A673 (cell line): Measurements from ENCODE around the gene PCSK6. TPM values are rescaled to one million over a fixed set of nuclear protein-coding genes. Genes with fewer than 3 reads are reported as not detected.

Experiments
- BruUV-seq: library from RNA; stranded (reverse); fragments of 400-500 nt; replicated peaks from 2 replicates; lab custom pipeline; 2021; lab: Mats Ljungman, UMichigan
- CTCF ChIA-PET: fragments of 300-600 bp; sonication (Branson Sonifier 250); formaldehyde crosslinking; loops from one replicate; lab custom pipeline; 2022; ENCODE audit warnings: antibody characterized with exemption; lab: Charles Lee
- POLR2A ChIA-PET: fragments of 300-600 bp; sonication (Branson Sonifier 250); formaldehyde crosslinking; loops from one replicate; lab custom pipeline; 2022; ENCODE audit warnings: antibody characterized with exemption; ENCODE audit not compliant: low non-redundant PET; lab: Charles Lee
- DNase-seq: peaks from one replicate; pipeline ENCODE4 v3.0.0-alpha.2; 2015; ENCODE audit warnings: low spot score
- H3K27ac ChIP-seq: fragments of 200-600 bp; sonication (generic); 2 replicates; pipeline ENCODE4 v1.5.1; 2016; ENCODE audit warnings: mixed run types, low read depth, mild to moderate bottlenecking, mixed read lengths, antibody characterized with exemption, low read length; ENCODE audit not compliant: poor library complexity, severe bottlenecking
- H3K27me3 ChIP-seq: fragments of 200-600 bp; sonication (generic); replicated peaks from 2 replicates; pipeline ENCODE4 v1.6.1; 2017; ENCODE audit warnings: mixed run types, low read depth, mild to moderate bottlenecking, mixed read lengths, antibody characterized with exemption, low read length; ENCODE audit not compliant: insufficient read depth, poor library complexity
- H3K36me3 ChIP-seq: fragments of 200-600 bp; sonication (generic); 2 replicates; pipeline ENCODE4 v1.6.1; 2016; ENCODE audit warnings: mixed run types, mild to moderate bottlenecking, mixed read lengths, antibody characterized with exemption, low read length; ENCODE audit not compliant: insufficient read depth, poor library complexity, severe bottlenecking
- H3K4me1 ChIP-seq: fragments of 200-600 bp; sonication (generic); 2 replicates; pipeline ENCODE4 v1.6.1; 2017; ENCODE audit warnings: mixed run types, mild to moderate bottlenecking, mixed read lengths, antibody characterized with exemption, low read length; ENCODE audit not compliant: insufficient read depth, poor library complexity, severe bottlenecking
- H3K4me3 ChIP-seq: fragments of 200-600 bp; sonication (generic); 2 replicates; pipeline ENCODE4 v1.5.1; 2016; ENCODE audit warnings: low read depth, mixed run types, mild to moderate bottlenecking, mixed read lengths, low read length; ENCODE audit not compliant: poor library complexity, severe bottlenecking
- H3K9me3 ChIP-seq: fragments of 200-600 bp; sonication (generic); 2 replicates; pipeline ENCODE4 v1.6.1; 2016; ENCODE audit warnings: mixed run types, low read depth, mild to moderate bottlenecking, mixed read lengths, antibody characterized with exemption, low read length; ENCODE audit not compliant: poor library complexity, severe bottlenecking
- CTCF ChIP-seq: fragments of 300-800, 200-600 bp; sonication (generic); conservative IDR thresholded peaks from 2 replicates; pipeline ENCODE4 v1.5.1; 2017; ENCODE audit warnings: low read depth, mild to moderate bottlenecking, antibody characterized with exemption, low read length, moderate library complexity, mixed read lengths
- EZH2 ChIP-seq: fragments of 200-600 bp; sonication (generic); IDR thresholded peaks from 2 replicates; pipeline ENCODE4 v1.6.1; 2017; ENCODE audit warnings: borderline replicate concordance, low read depth, mild to moderate bottlenecking, mixed read lengths, antibody characterized with exemption, low read length; ENCODE audit not compliant: poor library complexity, severe bottlenecking
- intact Hi-C: fragments of 100-400 bp; cut with micrococcal nuclease; formaldehyde crosslinking; loops from one replicate; pipeline ENCODE4 v1.10.0; 2022; ENCODE audit not compliant: unreplicated experiment
- total RNA-seq: library from RNA; stranded (reverse); gene quantifications from 2 replicates; pipeline ENCODE4 v1.2.3, GENCODE V29; 2021

The PCSK6 gene
- total RNA-seq, 1 experiment from 2014 or later, result 2.6 TPM

DNA sequence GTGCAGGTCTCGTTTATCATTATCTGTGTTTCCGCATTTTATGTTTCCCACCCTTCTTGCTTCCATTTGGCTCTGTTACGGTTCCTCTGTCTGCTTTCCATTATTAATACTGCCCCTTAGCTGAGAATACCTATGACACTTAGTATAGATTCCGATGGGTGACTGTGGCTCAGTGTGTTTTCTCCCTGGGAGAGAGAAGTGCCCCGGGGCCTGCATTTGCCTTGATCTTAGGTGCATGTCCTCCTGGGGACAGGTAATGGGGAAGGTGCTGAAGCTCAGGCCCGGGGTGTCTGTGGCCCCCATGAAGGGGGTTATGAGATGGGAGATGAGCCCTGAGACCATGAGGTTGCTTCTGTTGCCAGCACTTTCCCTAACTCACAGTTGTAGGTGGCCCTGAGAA, 43.4 kb upstream of the PCSK6 start:
- ChIA-PET POLR2A (no interaction called here), CTCF (no interaction called here)
- intact Hi-C loops, result no loop called here
- BruUV-seq, result no TSS peak
- TF ChIP-seq CTCF (no peak), EZH2 (no peak)
- peaks cover 6% of the 10 kb centered on the region for H3K4me1 ChIP-seq
- no peaks in the 10 kb centered on the region for H3K9me3 ChIP-seq
- DNase-seq, result no peak
- H3K36me3 ChIP-seq, result no peaks in the 10 kb centered on the region
- no peaks in the 10 kb centered on the region for H3K27me3 ChIP-seq
- H3K4me3 ChIP-seq, result no peak overlapping the region
- H3K27ac ChIP-seq, result no peak overlapping the region

GRCh38 chr15:101531170-101531569, 41.7 kb upstream of the PCSK6 start:
- intact Hi-C loops, result no loop called here
- ChIA-PET CTCF (no interaction called here), POLR2A (no interaction called here)
- no peak overlapping the region for H3K27ac ChIP-seq
- DNase-seq, result no peak
- H3K36me3 ChIP-seq, result no peaks in the 10 kb centered on the region
- BruUV-seq, result no TSS peak
- TF ChIP-seq EZH2, result no peak
- no peak for TF ChIP-seq CTCF
- no peak overlapping the region for H3K4me3 ChIP-seq
- peaks cover 6% of the 10 kb centered on the region for H3K4me1 ChIP-seq
- no peaks in the 10 kb centered on the region for H3K27me3 ChIP-seq
- H3K9me3 ChIP-seq, result no peaks in the 10 kb centered on the region

DNA sequence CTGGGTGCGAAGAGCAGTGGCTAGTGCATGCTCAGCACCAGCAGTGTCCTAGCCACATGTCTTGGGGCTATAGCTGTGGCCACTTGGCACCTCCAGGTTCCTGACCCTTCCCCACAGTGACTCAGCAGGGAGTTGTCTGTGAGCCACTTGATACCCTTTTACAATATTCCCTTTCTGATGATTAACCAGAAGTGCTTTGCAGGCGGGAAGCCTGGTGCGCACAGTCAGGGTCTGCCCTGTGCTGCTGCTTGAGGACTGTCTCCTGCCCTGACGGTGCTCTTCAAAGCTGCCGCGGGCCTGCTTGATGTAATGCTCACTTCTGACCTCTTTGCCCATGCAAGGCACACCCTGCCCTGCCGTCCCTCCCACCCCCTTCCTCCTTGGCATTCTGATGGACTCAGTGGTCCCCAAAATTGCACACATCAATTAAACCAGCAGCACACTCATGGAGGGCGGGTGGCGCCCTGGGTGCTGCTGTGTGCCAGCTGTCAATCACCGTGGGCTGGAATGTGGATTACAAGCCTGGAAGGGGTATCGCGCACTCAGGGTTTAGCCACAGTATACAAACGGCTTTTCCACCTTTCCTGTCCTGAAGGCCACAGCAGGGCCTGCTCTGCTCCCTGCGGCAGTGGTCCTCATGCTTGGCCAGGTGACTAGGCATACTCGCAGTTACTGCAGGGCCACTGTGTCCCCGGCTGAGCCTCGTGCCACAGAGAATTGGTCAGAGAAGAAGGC, 40.9 kb upstream of the PCSK6 start:
- CTCF ChIA-PET, result no interaction called here
- H3K9me3 ChIP-seq, result no peaks in the 10 kb centered on the region
- H3K4me1 ChIP-seq, result peaks cover 6% of the 10 kb centered on the region
- no peak overlapping the region for H3K4me3 ChIP-seq
- BruUV-seq, result no TSS peak
- no peak overlapping the region for H3K27ac ChIP-seq
- DNase-seq, result no peak
- POLR2A ChIA-PET, result no interaction called here
- no peaks in the 10 kb centered on the region for H3K27me3 ChIP-seq
- TF ChIP-seq EZH2 (no peak), CTCF (no peak)
- intact Hi-C loops, result no loop called here
- H3K36me3 ChIP-seq, result no peaks in the 10 kb centered on the region
